K562 (cell line): Measurements from ENCODE around the gene UFC1. TPM values are rescaled to one million over a fixed set of nuclear protein-coding genes. Genes with fewer than 3 reads are reported as not detected.

Source experiments
- ATAC-seq: fragments of 200-7000 bp; cut with Tn5 transposase; 3 replicates; pipeline ENCODE4 v1.9.1; 2020; ENCODE audit warnings: moderate library complexity
- BruUV-seq: library from RNA; stranded (reverse); fragments of 400-500 nt; replicated peaks from 2 replicates; lab custom pipeline; 2021; lab: Mats Ljungman, UMichigan
- CTCF ChIA-PET: fragments of 300-600 bp; formaldehyde crosslinking; extraction: SDS; loops from one replicate; lab custom pipeline; 2021; ENCODE audit warnings: low intra/inter-chr PET ratio; lab: Yijun Ruan, JAX
- POLR2A ChIA-PET: fragments of 300-600, 350-650 bp; sonication (Branson Sonifier 250); formaldehyde crosslinking; extraction: SDS; loops from one replicate; lab custom pipeline; 2021; ENCODE audit warnings: antibody characterized with exemption, inconsistent platforms; lab: Yijun Ruan, JAX
- DNase-seq, 4 experiments: peaks; one replicate each; pipeline versions ENCODE4 v3.0.0 to v3.0.0-alpha.2; 2011 to 2018; ENCODE audit warnings: low spot score in 3 of 4, mixed read lengths in 3 of 4; ENCODE audit errors: extremely low read depth in 1 of 4
- FAIRE-seq: peaks from 2 replicates; lab custom pipeline; 2011; peaks lifted over from hg19 to GRCh38; lab: Jason Lieb, UNC
- H2AFZ ChIP-seq: 2 replicates; pipeline ENCODE4 v1.6.0; 2011; ENCODE audit warnings: low read depth, low read length, control low read depth, inconsistent platforms
- H3K27ac ChIP-seq: fragments of 200-600 bp; 3 replicates; pipeline ENCODE4 v1.8.0; 2011; ENCODE audit warnings: low read depth, mild to moderate bottlenecking, control low read depth, inconsistent platforms, low read length, moderate library complexity, mixed read lengths; ENCODE audit errors: extremely low read depth
- H3K27me3 ChIP-seq, 2 experiments: fragments of 300-600 bp in 1 of 2; 2 replicates in 1 of 2; 3 replicates in 1 of 2; pipeline versions ENCODE4 v1.6.0 to v1.8.0; 2011; ENCODE audit warnings: inconsistent platforms in 2 of 2, low read length in 2 of 2, mild to moderate bottlenecking in 1 of 2, mixed read lengths in 1 of 2, moderate library complexity in 1 of 2; ENCODE audit not compliant: control insufficient read depth in 2 of 2, insufficient read depth in 2 of 2
- H3K36me3 ChIP-seq: fragments of 300-600 bp; 3 replicates; pipeline ENCODE4 v1.8.0; 2011; ENCODE audit warnings: mild to moderate bottlenecking, low read length, inconsistent platforms; ENCODE audit not compliant: control insufficient read depth, insufficient read depth
- H3K4me1 ChIP-seq, 2 experiments: fragments of 200-600 bp in 1 of 2; replicated peaks in 1 of 2; 2 replicates in 1 of 2; 3 replicates in 1 of 2; pipeline versions ENCODE4 v1.5.1 to v1.8.0; 2011; ENCODE audit warnings: inconsistent platforms in 2 of 2, low read length in 2 of 2, mild to moderate bottlenecking in 1 of 2, mixed read lengths in 1 of 2, moderate library complexity in 1 of 2; ENCODE audit not compliant: control insufficient read depth in 2 of 2, insufficient read depth in 2 of 2
- H3K4me2 ChIP-seq: 2 replicates; pipeline ENCODE4 v1.6.1; 2011; ENCODE audit warnings: low read length, control low read depth, inconsistent platforms, mixed read lengths; ENCODE audit not compliant: insufficient read depth
- H3K4me3 ChIP-seq: fragments of 200-600 bp; sonication (generic), shearing (Covaris generic); 2 replicates; pipeline ENCODE4 v1.5.1; 2016; ENCODE audit warnings: control low read depth, inconsistent platforms
- H3K79me2 ChIP-seq: fragments of 200-600 bp; 3 replicates; pipeline ENCODE4 v1.8.0; 2011; ENCODE audit warnings: low read length, inconsistent platforms; ENCODE audit not compliant: control insufficient read depth, insufficient read depth
- H3K9ac ChIP-seq, 2 experiments: 2 replicates each; pipeline versions ENCODE4 v1.6.0 to v1.6.1; 2011; ENCODE audit warnings: low read depth in 2 of 2, low read length in 2 of 2, control low read depth in 1 of 2, inconsistent platforms in 1 of 2, mild to moderate bottlenecking in 1 of 2, mixed read lengths in 1 of 2; ENCODE audit not compliant: insufficient read depth in 1 of 2
- H3K9me1 ChIP-seq: one replicate; pipeline ENCODE4 v1.6.0; 2011; ENCODE audit warnings: inconsistent platforms, mild to moderate bottlenecking, low read length, moderate library complexity; ENCODE audit not compliant: control insufficient read depth, insufficient read depth
- H3K9me3 ChIP-seq: replicated peaks from 2 replicates; pipeline ENCODE4 v1.5.1; 2011; ENCODE audit warnings: low read depth, low read length, inconsistent platforms; ENCODE audit not compliant: control insufficient read depth, insufficient read depth
- H4K20me1 ChIP-seq: replicated peaks from 2 replicates; pipeline ENCODE4 v1.6.1; 2011; ENCODE audit warnings: low read length, inconsistent platforms, mixed read lengths; ENCODE audit not compliant: control insufficient read depth, insufficient read depth
- CHD1 ChIP-seq: fragments of 200-600 bp; sonication (generic); IDR thresholded peaks from one replicate; pipeline ENCODE4 v1.6.1; 2012; ENCODE audit warnings: mild to moderate bottlenecking, moderate library complexity, low read length, inconsistent platforms
- CHD2 ChIP-seq: IDR thresholded peaks from 2 replicates; pipeline ENCODE4 v1.6.1; 2011; ENCODE audit warnings: low read depth, low read length
- ESRRA ChIP-seq: fragments of 450-650 bp; IDR thresholded peaks from 2 replicates; pipeline ENCODE4 v1.6.1; 2014; ENCODE audit warnings: low read depth, mild to moderate bottlenecking, moderate library complexity, borderline replicate concordance
- GMEB1 ChIP-seq: fragments of 250-450 bp; sonication (Bioruptor Pico); IDR thresholded peaks from 2 replicates; pipeline ENCODE4 v1.4.0; 2020; ENCODE audit warnings: mild to moderate bottlenecking
- HDAC1 ChIP-seq, 2 experiments: fragments of 450-650 bp; IDR thresholded peaks; 2 replicates each; pipeline ENCODE4 v1.6.1; 2016 to 2017; ENCODE audit warnings: inconsistent platforms in 1 of 2, mild to moderate bottlenecking in 1 of 2, moderate library complexity in 1 of 2
- MEF2A ChIP-seq: IDR thresholded peaks from 2 replicates; pipeline ENCODE4 v1.6.1; 2011; ENCODE audit warnings: low read depth, mild to moderate bottlenecking, low read length, moderate library complexity; ENCODE audit not compliant: control insufficient read depth
- NFIC ChIP-seq: fragments of 450-650 bp; IDR thresholded peaks from 2 replicates; pipeline ENCODE4 v1.6.1; 2017; ENCODE audit warnings: mild to moderate bottlenecking, inconsistent platforms
- NFIX ChIP-seq: fragments of 250-450 bp; sonication (Bioruptor Pico); IDR thresholded peaks from 2 replicates; pipeline ENCODE4 v1.4.0; 2020; ENCODE audit warnings: low read depth, mild to moderate bottlenecking, moderate library complexity
- SMAD1 ChIP-seq: fragments of 150-350 bp; IDR thresholded peaks from 2 replicates; pipeline ENCODE4 v1.6.1; 2014; ENCODE audit warnings: low read length, low read depth; ENCODE audit not compliant: partially characterized antibody
- TAF9B ChIP-seq: fragments of 450-650 bp; IDR thresholded peaks from 2 replicates; pipeline ENCODE4 v1.6.1; 2018; ENCODE audit warnings: mild to moderate bottlenecking; ENCODE audit not compliant: partially characterized antibody
- WGBS: fragments of 100-300 bp; shearing (Covaris generic); methylation state at CpG from one replicate; pipeline ENCODE4 v1.1.6; 2016; ENCODE audit warnings: low coverage, mixed read lengths; ENCODE audit not compliant: insufficient coverage; ENCODE audit errors: missing lambda C conversion rate; 5-methylcytosine and 5-hydroxymethylcytosine counted together
- in situ Hi-C: fragments of 300-500 bp; cut with MboI; formaldehyde crosslinking; loops from 4 replicates; pipeline ENCODE4 v1.15.0; 2018; ENCODE audit warnings: inconsistent platforms, mixed read lengths
- intact Hi-C: fragments of 100-400 bp; cut with micrococcal nuclease; formaldehyde crosslinking; loops from 2 replicates; pipeline ENCODE4 v1.14.2; 2022
- polyA plus RNA-seq, 8 experiments: library from polyadenylated mRNA; depleted of rRNA in 4 of 8; stranded (reverse) in 5 of 8; unstranded in 3 of 8; fragments of >200 nt; fragmentation: Nextera tagmentation in 2 of 8; fragmentation: Illumina TruSeq in 1 of 8; extraction: Ambion mirVana in 2 of 8; extraction: Trizol in 1 of 8; gene quantifications; 2 replicates each; pipeline versions ENCODE4 v1.2.1 to v1.2.3, GENCODE V29; 2011 to 2014; ENCODE audit warnings: inconsistent platforms in 1 of 8, missing spikeins in 1 of 8
- total RNA-seq, 7 experiments: library from RNA; depleted of rRNA in 6 of 7; stranded (reverse); fragments of >200 nt in 6 of 7; fragmentation: Illumina TruSeq in 2 of 7; extraction: Trizol in 2 of 7; gene quantifications; 2 replicates each; pipeline versions ENCODE4 v1.2.1 to v1.2.3, GENCODE V29; 2011 to 2021; ENCODE audit warnings: low replicate concordance in 1 of 7

Gene UFC1
- total and polyA plus RNA-seq, 9 of the 15 experiments (the other 6 are each of a cell fraction or from before 2014, with no cell fraction given): 92.8 to 220 (median 161) TPM

GRCh38 chr1:161172776-161173376, 19.1 kb downstream of the UFC1 start:
- Histone ChIP-seq H3K9me1 (no peaks in the 10 kb centered on the region), H3K4me1 (peaks cover 13 to 37% of the 10 kb centered on the region in 2 experiments; a peak in 4 of 5 replicates), H3K9me3 (no peaks in the 10 kb centered on the region), H3K79me2 (peaks cover 32% of the 10 kb centered on the region), H3K4me3 (no peak overlapping the region), H3K4me2 (no peak overlapping the region), H4K20me1 (no peaks in the 10 kb centered on the region), H3K9ac (no peak overlapping the region; a peak in 1 of 4 replicates), H3K36me3 (peaks cover 80% of the 10 kb centered on the region), H3K27me3 (no peaks in the 10 kb centered on the region), H3K27ac (no peak overlapping the region), H2AFZ (no peak overlapping the region)
- ATAC-seq: no peak
- no TSS peak for BruUV-seq
- DNase-seq: no peak
- ChIA-PET POLR2A (interaction anchor here (0.7 to 1.1 kb wide), 2 partner anchors 38 to 53 kb away, joined by 3 to 4 read pairs; partner anchors contain the start of gene TOMM40L), CTCF (no interaction called here)
- in situ Hi-C loops (no loop called here), intact Hi-C loops (loop anchor here (10.0 kb wide), 1 partner anchor 338 kb away; no protein-coding TSS in a partner anchor)
- 79% methylated on average over 3 of the region's 4 CpGs for WGBS
- peak; percentile 79 for TF ChIP-seq NFIX
- TF ChIP-seq SMAD1: peak; percentile 57
- TF ChIP-seq MEF2A: no peak
- peak; percentile 98 for TF ChIP-seq NFIC
- FAIRE-seq: no peak

GRCh38 chr1:161173711-161174110, 19.9 kb downstream of the UFC1 start:
- H3K4me3 ChIP-seq: no peak overlapping the region
- CTCF ChIA-PET: no interaction called here

More at GRCh38 chr1:161173711-161174110, 19.9 kb downstream of the UFC1 start:
- Histone ChIP-seq H3K36me3 (peaks cover 73% of the 10 kb centered on the region), H3K9me3 (no peaks in the 10 kb centered on the region), H3K4me2 (no peak overlapping the region), H3K9ac (no peak overlapping the region), H3K9me1 (no peaks in the 10 kb centered on the region), H2AFZ (no peak overlapping the region), H3K27me3 (no peaks in the 10 kb centered on the region), H3K4me1 (peaks cover 17 to 37% of the 10 kb centered on the region in 2 experiments; a peak in 4 of 5 replicates), H3K79me2 (peaks cover 26% of the 10 kb centered on the region), H4K20me1 (no peaks in the 10 kb centered on the region), H3K27ac (no peak overlapping the region)
- in situ Hi-C loops (no loop called here), intact Hi-C loops (loop anchor here (10.0 kb wide), 1 partner anchor 339 kb away; no protein-coding TSS in a partner anchor)
- POLR2A ChIA-PET: no interaction called here
- BruUV-seq: no TSS peak
- DNase-seq (no peak), ATAC-seq (no peak), FAIRE-seq (no peak)
- TF ChIP-seq HDAC1 (IDR thresholded peaks at IDR 0.05): no peak
- TF ChIP-seq GMEB1 (CRISPR knock-in tag): no peak
- TF ChIP-seq ESRRA: no peak
- no peak for TF ChIP-seq CHD1
- no peak for TF ChIP-seq TAF9B
- TF ChIP-seq CHD2: no peak
- WGBS: 96% methylated on average over 11 of the region's 11 CpGs
